ENCODE results near the gene BRD7. TPM values are rescaled to one million over a fixed set of nuclear protein-coding genes. Genes with fewer than 3 reads are reported as not detected.

BRD7 gene
- total RNA-seq, 1 experiment from 2014 or later: 122 TPM

DNA sequence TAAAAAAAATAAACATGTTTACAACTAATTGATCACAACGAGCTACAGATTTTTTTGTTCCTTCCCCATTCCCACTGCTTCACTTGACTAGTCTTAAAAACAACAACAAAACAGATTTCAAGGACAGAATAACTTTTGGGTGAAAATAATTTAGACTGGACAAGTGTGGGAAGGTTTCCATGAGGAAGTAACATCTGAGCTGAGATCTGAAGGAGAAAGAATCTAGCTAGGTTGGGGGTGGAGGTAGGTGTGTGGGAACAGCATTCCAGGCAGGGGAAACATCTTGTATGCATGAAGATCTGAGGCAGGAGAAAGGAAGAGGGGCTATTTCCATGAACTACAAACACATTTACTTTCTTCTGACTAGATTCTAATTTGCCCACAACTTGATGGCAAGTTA lies 9.2 kb downstream of the BRD7 start:
- peaks cover 6% of the 10 kb centered on the region; the same call in 1 of the 2 replicates for H3K4me1 Mint-ChIP-seq
- peak overlapping the region; percentile 3; the same call in 1 of the 2 replicates for H3K27ac Mint-ChIP-seq
- no peak for ATAC-seq
- POLR2A ChIA-PET: no interaction called here
- no peaks in the 10 kb centered on the region for H3K27me3 Mint-ChIP-seq (ENCODE audit: low read depth)
- DNase-seq (ENCODE audit: low spot score): no peak
- TF ChIP-seq, protein P1, sequence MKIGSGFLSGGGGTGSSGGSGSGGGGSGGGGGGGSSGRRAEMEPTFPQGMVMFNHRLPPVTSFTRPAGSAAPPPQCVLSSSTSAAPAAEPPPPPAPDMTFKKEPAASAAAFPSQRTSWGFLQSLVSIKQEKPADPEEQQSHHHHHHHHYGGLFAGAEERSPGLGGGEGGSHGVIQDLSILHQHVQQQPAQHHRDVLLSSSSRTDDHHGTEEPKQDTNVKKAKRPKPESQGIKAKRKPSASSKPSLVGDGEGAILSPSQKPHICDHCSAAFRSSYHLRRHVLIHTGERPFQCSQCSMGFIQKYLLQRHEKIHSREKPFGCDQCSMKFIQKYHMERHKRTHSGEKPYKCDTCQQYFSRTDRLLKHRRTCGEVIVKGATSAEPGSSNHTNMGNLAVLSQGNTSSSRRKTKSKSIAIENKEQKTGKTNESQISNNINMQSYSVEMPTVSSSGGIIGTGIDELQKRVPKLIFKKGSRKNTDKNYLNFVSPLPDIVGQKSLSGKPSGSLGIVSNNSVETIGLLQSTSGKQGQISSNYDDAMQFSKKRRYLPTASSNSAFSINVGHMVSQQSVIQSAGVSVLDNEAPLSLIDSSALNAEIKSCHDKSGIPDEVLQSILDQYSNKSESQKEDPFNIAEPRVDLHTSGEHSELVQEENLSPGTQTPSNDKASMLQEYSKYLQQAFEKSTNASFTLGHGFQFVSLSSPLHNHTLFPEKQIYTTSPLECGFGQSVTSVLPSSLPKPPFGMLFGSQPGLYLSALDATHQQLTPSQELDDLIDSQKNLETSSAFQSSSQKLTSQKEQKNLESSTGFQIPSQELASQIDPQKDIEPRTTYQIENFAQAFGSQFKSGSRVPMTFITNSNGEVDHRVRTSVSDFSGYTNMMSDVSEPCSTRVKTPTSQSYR (CRISPR knock-in tag; IDR thresholded peaks at IDR 0.05): no peak
- TF ChIP-seq, protein P2, sequence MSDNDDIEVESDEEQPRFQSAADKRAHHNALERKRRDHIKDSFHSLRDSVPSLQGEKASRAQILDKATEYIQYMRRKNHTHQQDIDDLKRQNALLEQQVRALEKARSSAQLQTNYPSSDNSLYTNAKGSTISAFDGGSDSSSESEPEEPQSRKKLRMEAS (CRISPR knock-in tag; IDR thresholded peaks at IDR 0.05): no peak
- TF ChIP-seq HMGXB4 (CRISPR knock-in tag; IDR thresholded peaks at IDR 0.05) (no peak), NR3C1 (CRISPR knock-in tag; conservative IDR thresholded peaks at IDR 0.05; ENCODE audit: low read depth) (no peak), NFE2L1 (CRISPR knock-in tag; IDR thresholded peaks at IDR 0.05) (no peak), ELF4 (CRISPR knock-in tag; IDR thresholded peaks at IDR 0.05; ENCODE audit: low read depth) (no peak), AFF4 (CRISPR knock-in tag; IDR thresholded peaks at IDR 0.05; ENCODE audit: borderline replicate concordance) (no peak)
- CTCF ChIA-PET: interaction anchor here (0.6 to 1.8 kb wide), 10 partner anchors 9 to 338 kb away, joined by 3 to 4 read pairs (median 3); no protein-coding TSS in a partner anchor
- H3K36me3 Mint-ChIP-seq: peaks cover 44% of the 10 kb centered on the region
- no peak overlapping the region for H3K4me3 Mint-ChIP-seq
- no peaks in the 10 kb centered on the region for H3K9me3 Mint-ChIP-seq

DNA sequence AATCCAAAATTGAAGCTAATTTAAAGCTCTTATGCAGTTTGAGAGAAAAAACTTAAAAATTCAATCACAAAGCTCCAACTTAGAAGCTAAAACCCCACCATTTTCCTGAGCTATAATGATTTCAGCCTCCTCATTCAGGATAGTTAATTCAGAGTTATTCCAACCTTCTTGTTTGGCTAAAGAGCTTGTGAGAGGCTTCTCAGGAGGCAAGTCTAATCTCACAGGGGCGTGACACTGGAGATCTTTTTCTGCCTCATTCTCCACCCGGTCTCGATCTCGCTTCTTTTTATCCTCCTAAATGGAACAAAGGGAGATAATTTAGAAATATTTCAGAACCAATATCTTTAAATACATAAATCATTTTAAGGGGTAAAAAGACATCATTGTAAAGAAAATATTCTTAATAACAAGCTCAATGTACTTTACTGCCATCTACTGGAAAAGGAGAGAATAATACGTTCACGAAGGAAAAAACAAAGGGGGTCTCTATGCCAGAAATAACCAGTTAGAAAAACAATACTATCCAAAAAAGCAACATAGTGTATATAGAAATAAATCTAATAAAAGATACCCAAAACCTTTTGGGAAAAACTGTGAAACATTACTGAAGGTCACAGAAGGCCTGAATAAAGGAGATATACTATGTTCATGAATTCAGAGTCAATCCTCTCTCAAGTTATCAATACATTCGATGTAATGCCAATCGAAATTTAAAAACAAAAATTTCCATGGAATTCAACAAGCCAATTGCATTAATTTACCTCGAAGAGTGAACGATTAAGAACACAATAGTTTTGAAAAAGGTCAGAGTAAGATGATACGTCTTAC lies 13.9 kb downstream of the BRD7 start:
- Mint-ChIP-seq H3K36me3 (peaks cover 51% of the 10 kb centered on the region), H3K27ac (peak overlapping the region; percentile 25; the same call in 1 of the 2 replicates), H3K4me1 (peaks cover 3% of the 10 kb centered on the region; the same call in 1 of the 2 replicates), H3K9me3 (no peaks in the 10 kb centered on the region), H3K27me3 (ENCODE audit: low read depth) (no peaks in the 10 kb centered on the region), H3K4me3 (no peak overlapping the region)
- ATAC-seq (no peak), DNase-seq (ENCODE audit: low spot score) (no peak)
- ChIA-PET CTCF (interaction anchor here (0.6 to 2.5 kb wide), 43 partner anchors 9 to 1221 kb away, joined by 3 to 26 read pairs (median 4); partner anchors contain the start of genes BRD7 and CNEP1R1), POLR2A (no interaction called here)
- TF ChIP-seq, protein P3, sequence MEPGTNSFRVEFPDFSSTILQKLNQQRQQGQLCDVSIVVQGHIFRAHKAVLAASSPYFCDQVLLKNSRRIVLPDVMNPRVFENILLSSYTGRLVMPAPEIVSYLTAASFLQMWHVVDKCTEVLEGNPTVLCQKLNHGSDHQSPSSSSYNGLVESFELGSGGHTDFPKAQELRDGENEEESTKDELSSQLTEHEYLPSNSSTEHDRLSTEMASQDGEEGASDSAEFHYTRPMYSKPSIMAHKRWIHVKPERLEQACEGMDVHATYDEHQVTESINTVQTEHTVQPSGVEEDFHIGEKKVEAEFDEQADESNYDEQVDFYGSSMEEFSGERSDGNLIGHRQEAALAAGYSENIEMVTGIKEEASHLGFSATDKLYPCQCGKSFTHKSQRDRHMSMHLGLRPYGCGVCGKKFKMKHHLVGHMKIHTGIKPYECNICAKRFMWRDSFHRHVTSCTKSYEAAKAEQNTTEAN (CRISPR knock-in tag; IDR thresholded peaks at IDR 0.05): no peak
- TF ChIP-seq JUN (CRISPR knock-in tag; IDR thresholded peaks at IDR 0.05): no peak
- no peak for TF ChIP-seq GABPB1 (CRISPR knock-in tag; IDR thresholded peaks at IDR 0.05)
- TF ChIP-seq CDX4 (CRISPR knock-in tag; IDR thresholded peaks at IDR 0.05; ENCODE audit: borderline replicate concordance): no peak
- no peak for TF ChIP-seq ZNF121 (CRISPR knock-in tag; IDR thresholded peaks at IDR 0.05)
- TF ChIP-seq, protein P4, sequence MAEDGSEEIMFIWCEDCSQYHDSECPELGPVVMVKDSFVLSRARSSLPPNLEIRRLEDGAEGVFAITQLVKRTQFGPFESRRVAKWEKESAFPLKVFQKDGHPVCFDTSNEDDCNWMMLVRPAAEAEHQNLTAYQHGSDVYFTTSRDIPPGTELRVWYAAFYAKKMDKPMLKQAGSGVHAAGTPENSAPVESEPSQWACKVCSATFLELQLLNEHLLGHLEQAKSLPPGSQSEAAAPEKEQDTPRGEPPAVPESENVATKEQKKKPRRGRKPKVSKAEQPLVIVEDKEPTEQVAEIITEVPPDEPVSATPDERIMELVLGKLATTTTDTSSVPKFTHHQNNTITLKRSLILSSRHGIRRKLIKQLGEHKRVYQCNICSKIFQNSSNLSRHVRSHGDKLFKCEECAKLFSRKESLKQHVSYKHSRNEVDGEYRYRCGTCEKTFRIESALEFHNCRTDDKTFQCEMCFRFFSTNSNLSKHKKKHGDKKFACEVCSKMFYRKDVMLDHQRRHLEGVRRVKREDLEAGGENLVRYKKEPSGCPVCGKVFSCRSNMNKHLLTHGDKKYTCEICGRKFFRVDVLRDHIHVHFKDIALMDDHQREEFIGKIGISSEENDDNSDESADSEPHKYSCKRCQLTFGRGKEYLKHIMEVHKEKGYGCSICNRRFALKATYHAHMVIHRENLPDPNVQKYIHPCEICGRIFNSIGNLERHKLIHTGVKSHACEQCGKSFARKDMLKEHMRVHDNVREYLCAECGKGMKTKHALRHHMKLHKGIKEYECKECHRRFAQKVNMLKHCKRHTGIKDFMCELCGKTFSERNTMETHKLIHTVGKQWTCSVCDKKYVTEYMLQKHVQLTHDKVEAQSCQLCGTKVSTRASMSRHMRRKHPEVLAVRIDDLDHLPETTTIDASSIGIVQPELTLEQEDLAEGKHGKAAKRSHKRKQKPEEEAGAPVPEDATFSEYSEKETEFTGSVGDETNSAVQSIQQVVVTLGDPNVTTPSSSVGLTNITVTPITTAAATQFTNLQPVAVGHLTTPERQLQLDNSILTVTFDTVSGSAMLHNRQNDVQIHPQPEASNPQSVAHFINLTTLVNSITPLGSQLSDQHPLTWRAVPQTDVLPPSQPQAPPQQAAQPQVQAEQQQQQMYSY (CRISPR knock-in tag; IDR thresholded peaks at IDR 0.05): no peak
- no peak for TF ChIP-seq FOXK1 (CRISPR knock-in tag; IDR thresholded peaks at IDR 0.05)
- TF ChIP-seq NR2C2 (CRISPR knock-in tag; IDR thresholded peaks at IDR 0.05): no peak
- no peak for TF ChIP-seq ZNF425 (CRISPR knock-in tag; conservative IDR thresholded peaks at IDR 0.05)
